AG04450 (cell line): Measurements from ENCODE around the gene SH2D3A. TPM values are rescaled to one million over a fixed set of nuclear protein-coding genes. Genes with fewer than 3 reads are reported as not detected.

Experiments used
- CTCF ChIA-PET: fragments of 300-600, 350-600 bp; formaldehyde crosslinking; extraction: SDS; loops from one replicate; lab custom pipeline; 2022; ENCODE audit warnings: antibody characterized with exemption, inconsistent platforms; lab: Charles Lee
- POLR2A ChIA-PET: fragments of 350-600 bp; formaldehyde crosslinking; extraction: SDS; loops from one replicate; lab custom pipeline; 2021; ENCODE audit warnings: antibody characterized with exemption, inconsistent platforms; lab: Yijun Ruan, JAX
- DNase-seq: peaks from one replicate; pipeline ENCODE4 v3.0.0-alpha.2; 2011; ENCODE audit warnings: low read depth, low spot score
- H3K27ac ChIP-seq: one replicate; pipeline ENCODE4 v1.5.1; 2012; ENCODE audit warnings: low read depth, low read length, control low read depth
- H3K27me3 ChIP-seq: one replicate; pipeline ENCODE4 v1.6.0; 2012; ENCODE audit warnings: low read length; ENCODE audit not compliant: control insufficient read depth, insufficient read depth
- H3K4me3 ChIP-seq: 2 replicates; pipeline ENCODE4 v1.5.1; 2011; ENCODE audit warnings: mild to moderate bottlenecking, low read depth, low read length, control low read depth
- H3K9me3 ChIP-seq: 2 replicates; pipeline ENCODE4 v1.5.1; 2012; ENCODE audit warnings: low read length; ENCODE audit not compliant: control insufficient read depth, insufficient read depth
- CTCF ChIP-seq: IDR thresholded peaks from 2 replicates; pipeline ENCODE4 v1.5.1; 2011; ENCODE audit warnings: low read depth, low read length, control low read depth, inconsistent platforms
- polyA plus RNA-seq: library from polyadenylated mRNA; depleted of rRNA; stranded (reverse); fragments of >200 nt; gene quantifications from 2 replicates; pipeline ENCODE4 v1.2.3, GENCODE V29; 2011

Gene SH2D3A
- polyA plus RNA-seq, 1 experiment: not detected

DNA sequence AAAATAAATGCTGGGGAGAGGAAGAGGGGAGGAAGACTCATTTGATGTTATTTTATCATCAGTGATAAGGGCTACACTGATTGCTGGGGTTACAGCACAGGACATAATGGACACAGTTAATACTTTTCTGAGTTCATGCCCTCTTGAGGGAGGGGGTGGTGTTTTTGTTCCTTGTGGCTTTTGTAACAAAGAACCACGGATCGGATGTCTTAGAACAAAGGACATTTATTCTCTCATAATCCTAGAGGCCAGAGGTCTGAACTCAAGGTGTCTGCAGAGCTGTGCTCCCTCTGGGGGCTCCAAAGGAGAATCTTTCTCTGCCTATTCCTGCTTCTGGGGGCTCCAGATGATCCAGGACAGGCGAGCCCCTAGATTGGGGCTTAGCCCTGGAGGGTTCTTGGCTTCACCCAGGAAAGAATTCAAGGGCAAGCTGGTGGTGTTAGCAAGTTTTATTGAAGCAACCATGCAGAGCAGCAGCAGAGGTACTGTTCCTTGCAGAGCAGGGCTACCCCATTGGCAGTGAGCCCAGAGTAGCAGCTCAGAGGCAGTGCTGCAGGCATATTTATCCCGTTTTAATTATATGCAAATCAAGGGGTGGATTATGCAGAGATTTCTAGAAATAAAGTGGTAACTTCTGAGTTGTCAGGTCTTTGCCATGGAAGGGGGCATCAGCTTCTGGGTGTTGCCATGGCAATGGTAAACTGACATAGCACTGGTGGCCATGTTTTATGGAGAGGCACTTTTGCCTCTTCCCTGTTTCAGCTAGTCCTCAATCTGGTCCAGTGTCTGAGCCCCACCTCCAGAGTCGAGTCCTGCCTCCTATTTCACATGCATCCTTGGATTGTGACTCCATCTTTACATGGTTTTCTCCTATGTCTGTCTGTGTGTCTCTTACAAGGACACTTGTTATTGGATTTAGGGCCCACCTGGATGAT lies 23.2 kb upstream of the SH2D3A start:
- Histone ChIP-seq H3K27me3 (no peaks in the 10 kb centered on the region), H3K27ac (no peak overlapping the region), H3K9me3 (peaks cover 9% of the 10 kb centered on the region; the same call in 1 of the 2 replicates), H3K4me3 (no peak overlapping the region)
- TF ChIP-seq CTCF: no peak
- ChIA-PET POLR2A (no interaction called here), CTCF (no interaction called here)
- DNase-seq: no peak

DNA sequence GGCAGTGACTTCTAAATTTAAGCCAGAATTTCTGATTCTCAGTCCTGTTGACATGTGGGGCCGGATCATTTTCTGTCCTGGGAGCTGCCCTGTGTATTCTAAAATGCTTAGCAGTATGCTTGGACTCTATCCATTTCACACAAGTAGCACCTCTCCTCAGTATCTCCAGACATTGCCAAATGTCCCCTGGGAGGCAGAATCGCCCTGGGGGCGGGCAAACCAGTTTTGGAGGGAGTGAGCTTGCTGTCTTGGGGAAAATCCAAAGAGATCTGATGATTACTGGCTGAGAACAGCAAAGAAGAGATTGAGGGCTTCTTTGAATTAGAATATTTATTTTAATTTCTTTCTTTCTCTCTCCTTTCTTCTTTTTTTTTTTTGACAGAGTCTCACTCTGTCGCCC lies 21.7 kb upstream of the SH2D3A start:
- no peak for TF ChIP-seq CTCF
- ChIA-PET POLR2A (no interaction called here), CTCF (no interaction called here)

GRCh38 chr19:6787393-6787792 lies 20.2 kb upstream of the SH2D3A start:
- TF ChIP-seq CTCF: no peak
- peaks cover 3% of the 10 kb centered on the region; the same call in 1 of the 2 replicates for H3K9me3 ChIP-seq
- H3K27ac ChIP-seq: no peak overlapping the region
- DNase-seq: no peak
- H3K4me3 ChIP-seq: no peak overlapping the region
- CTCF ChIA-PET: no interaction called here
- POLR2A ChIA-PET: no interaction called here
- H3K27me3 ChIP-seq: no peaks in the 10 kb centered on the region

More for the DNA sequence above, 21.7 kb upstream of the SH2D3A start:
- Histone ChIP-seq H3K27me3 (no peaks in the 10 kb centered on the region), H3K27ac (no peak overlapping the region), H3K9me3 (peaks cover 3% of the 10 kb centered on the region; the same call in 1 of the 2 replicates), H3K4me3 (no peak overlapping the region)
- DNase-seq: no peak

GRCh38 chr19:6779206-6779605 lies 12.0 kb upstream of the SH2D3A start:
- ChIA-PET CTCF (no interaction called here), POLR2A (no interaction called here)
- TF ChIP-seq CTCF: no peak
- H3K4me3 ChIP-seq: no peak overlapping the region
- no peaks in the 10 kb centered on the region for H3K9me3 ChIP-seq
- no peak for DNase-seq
- H3K27me3 ChIP-seq: no peaks in the 10 kb centered on the region
- H3K27ac ChIP-seq: no peak overlapping the region

DNA sequence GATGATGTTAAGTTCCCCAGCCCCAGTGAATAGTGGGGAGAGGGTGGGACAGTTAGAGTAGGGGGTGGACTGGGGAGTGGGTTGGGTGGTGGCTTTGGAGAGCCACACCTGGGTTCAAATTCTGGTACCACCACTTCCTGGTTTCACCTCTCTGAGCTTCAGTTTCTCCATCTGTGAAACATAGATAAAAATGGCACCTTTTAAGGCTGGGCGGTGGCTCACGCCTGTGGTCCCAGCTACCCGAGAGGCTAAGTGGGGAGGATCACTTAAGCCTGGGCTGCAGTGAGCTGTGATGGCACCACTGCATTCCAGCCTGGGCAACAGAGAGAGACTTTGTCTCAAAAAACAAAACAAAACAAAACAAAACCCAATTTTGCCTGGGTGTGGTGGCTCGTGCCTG lies 11.2 kb upstream of the SH2D3A start:
- POLR2A ChIA-PET: no interaction called here
- CTCF ChIA-PET: no interaction called here

More for the DNA sequence above, 11.2 kb upstream of the SH2D3A start:
- Histone ChIP-seq H3K4me3 (no peak overlapping the region), H3K27ac (no peak overlapping the region), H3K9me3 (no peaks in the 10 kb centered on the region; the same call in 1 of the 2 replicates), H3K27me3 (no peaks in the 10 kb centered on the region)
- TF ChIP-seq CTCF: no peak
- DNase-seq: no peak
